HepG2 (cell line): ENCODE measurements around the gene MAGEA4. TPM values are rescaled to one million over a fixed set of nuclear protein-coding genes. Genes with fewer than 3 reads are reported as not detected.
A peak's percentile ranks its signal among the peaks of the same experiment; 100 is the strongest.

Experiments
- ETV5 ChIP-seq: IDR thresholded peaks from 2 replicates; pipeline ENCODE4 v1.6.1; 2018; ENCODE audit warnings: missing biosample characterization, missing genetic modification reagents, inconsistent platforms, borderline replicate concordance
- FOSL2 ChIP-seq: sonication (generic); formaldehyde crosslinking; IDR thresholded peaks from 2 replicates; pipeline ENCODE4 v1.4.0; 2020; ENCODE audit warnings: missing genetic modification reagents
- FOXA1 ChIP-seq, 2 experiments: fragments of 450-650 bp in 1 of 2; sonication (generic) in 1 of 2; formaldehyde crosslinking in 1 of 2; IDR thresholded peaks; 2 replicates each; pipeline versions ENCODE4 v1.4.0 to v1.6.1; 2016 to 2020; ENCODE audit warnings: missing genetic modification reagents in 1 of 2
- GATAD2A ChIP-seq: IDR thresholded peaks from 2 replicates; pipeline ENCODE4 v1.6.1; 2016
- ISL2 ChIP-seq: sonication (generic); formaldehyde crosslinking; IDR thresholded peaks from 2 replicates; pipeline ENCODE4 v1.5.0; 2020; ENCODE audit warnings: missing genetic modification reagents
- REXO4 ChIP-seq: sonication (generic); formaldehyde crosslinking; IDR thresholded peaks from 2 replicates; pipeline ENCODE4 v1.8.0; 2022; ENCODE audit warnings: missing genetic modification reagents, mild to moderate bottlenecking, borderline replicate concordance
- SKI ChIP-seq: fragments of 450-650 bp; IDR thresholded peaks from one replicate; pipeline ENCODE4 v1.6.1; 2018; ENCODE audit warnings: mild to moderate bottlenecking; ENCODE audit not compliant: partially characterized antibody
- SMARCC2 ChIP-seq: fragments of 450-650 bp; IDR thresholded peaks from 2 replicates; pipeline ENCODE4 v1.6.1; 2017; ENCODE audit warnings: antibody characterized with exemption, mild to moderate bottlenecking
- XRCC5 ChIP-seq: fragments of 200-400 bp; formaldehyde crosslinking; optimal IDR thresholded peaks from 2 replicates; pipeline ENCODE3; 2017; ENCODE audit warnings: mild to moderate bottlenecking, low read length
- ZKSCAN8 ChIP-seq: IDR thresholded peaks from 2 replicates; pipeline ENCODE4 v1.6.1; 2016; ENCODE audit warnings: borderline replicate concordance, missing genetic modification reagents, missing compliant biosample characterization
- ZNF260 ChIP-seq: sonication (generic); formaldehyde crosslinking; IDR thresholded peaks from 2 replicates; pipeline ENCODE4 v1.4.0; 2020; ENCODE audit warnings: missing genetic modification reagents, low read depth, mild to moderate bottlenecking, borderline replicate concordance
- polyA plus RNA-seq, 8 experiments: library from polyadenylated mRNA; depleted of rRNA in 3 of 8; stranded (reverse) in 7 of 8; unstranded in 1 of 8; fragments of >200 nt; fragmentation: Illumina TruSeq in 4 of 8; extraction: Trizol in 4 of 8; gene quantifications; 2 replicates each; pipeline versions ENCODE4 v1.2.1 to v1.2.3, GENCODE V29; 2011 to 2016; ENCODE audit warnings: low read depth in 4 of 8, missing spikeins in 1 of 8, mixed read lengths in 1 of 8; ENCODE audit not compliant: insufficient read depth in 1 of 8
- total RNA-seq, 5 experiments: library from RNA; depleted of rRNA; stranded (reverse); fragments of >200 nt; fragmentation: Illumina TruSeq; extraction: Trizol; gene quantifications; 2 replicates each; pipeline ENCODE4 v1.2.3, GENCODE V29; 2016; ENCODE audit warnings: low read depth in 1 of 5
- TF ChIP-seq, protein P1 (sequence below): sonication (generic); formaldehyde crosslinking; IDR thresholded peaks from 2 replicates; pipeline ENCODE4 v1.9.0; 2021; ENCODE audit warnings: mild to moderate bottlenecking, missing genetic modification reagents
- TF ChIP-seq, protein P2 (sequence below): IDR thresholded peaks from 2 replicates; pipeline ENCODE4 v1.6.1; 2016; ENCODE audit warnings: mild to moderate bottlenecking
- TF ChIP-seq, protein P3 (sequence below): sonication (generic); formaldehyde crosslinking; IDR thresholded peaks from 2 replicates; pipeline ENCODE4 v1.4.0; 2020; ENCODE audit warnings: mild to moderate bottlenecking, missing genetic modification reagents
- TF ChIP-seq, protein P4 (sequence below): sonication (generic); formaldehyde crosslinking; IDR thresholded peaks from 2 replicates; pipeline ENCODE4 v1.4.0; 2020; ENCODE audit warnings: missing genetic modification reagents
- TF ChIP-seq, protein P5 (sequence below): sonication (generic); formaldehyde crosslinking; IDR thresholded peaks from 2 replicates; pipeline ENCODE4 v1.5.0; 2020; ENCODE audit warnings: missing genetic modification reagents

MAGEA4 gene
- total and polyA plus RNA-seq, 2 of the 13 experiments (the other 11 are each of a cell fraction or from before 2014, with no cell fraction given) = not detected

DNA sequence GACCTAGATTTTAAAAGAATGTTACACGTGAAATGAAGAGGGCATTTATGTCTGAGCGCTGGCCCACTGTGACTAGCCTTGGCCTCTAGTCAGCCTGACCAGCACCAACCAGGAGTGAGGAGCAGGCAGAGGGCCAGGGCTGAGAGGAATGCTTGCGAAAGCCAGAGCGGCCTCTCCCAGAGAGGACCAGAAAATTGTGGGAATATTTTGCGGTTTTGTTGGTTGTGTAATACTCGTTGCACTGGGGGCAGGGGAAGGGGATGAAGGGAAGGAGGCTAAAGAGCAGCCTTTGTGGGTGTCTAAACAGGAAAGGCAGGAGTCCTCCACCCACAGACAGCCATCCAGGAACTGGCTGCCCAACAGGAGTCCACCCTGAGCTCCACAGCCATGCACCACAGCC is 58.0 kb downstream of the MAGEA4 start (continued):
- TF ChIP-seq ZKSCAN8 (CRISPR knock-in tag) = 0 out of 2 replicates have a peak, but pooled peaks have one; percentile 25
- peak; percentile 35 for TF ChIP-seq XRCC5
- TF ChIP-seq, protein P1, sequence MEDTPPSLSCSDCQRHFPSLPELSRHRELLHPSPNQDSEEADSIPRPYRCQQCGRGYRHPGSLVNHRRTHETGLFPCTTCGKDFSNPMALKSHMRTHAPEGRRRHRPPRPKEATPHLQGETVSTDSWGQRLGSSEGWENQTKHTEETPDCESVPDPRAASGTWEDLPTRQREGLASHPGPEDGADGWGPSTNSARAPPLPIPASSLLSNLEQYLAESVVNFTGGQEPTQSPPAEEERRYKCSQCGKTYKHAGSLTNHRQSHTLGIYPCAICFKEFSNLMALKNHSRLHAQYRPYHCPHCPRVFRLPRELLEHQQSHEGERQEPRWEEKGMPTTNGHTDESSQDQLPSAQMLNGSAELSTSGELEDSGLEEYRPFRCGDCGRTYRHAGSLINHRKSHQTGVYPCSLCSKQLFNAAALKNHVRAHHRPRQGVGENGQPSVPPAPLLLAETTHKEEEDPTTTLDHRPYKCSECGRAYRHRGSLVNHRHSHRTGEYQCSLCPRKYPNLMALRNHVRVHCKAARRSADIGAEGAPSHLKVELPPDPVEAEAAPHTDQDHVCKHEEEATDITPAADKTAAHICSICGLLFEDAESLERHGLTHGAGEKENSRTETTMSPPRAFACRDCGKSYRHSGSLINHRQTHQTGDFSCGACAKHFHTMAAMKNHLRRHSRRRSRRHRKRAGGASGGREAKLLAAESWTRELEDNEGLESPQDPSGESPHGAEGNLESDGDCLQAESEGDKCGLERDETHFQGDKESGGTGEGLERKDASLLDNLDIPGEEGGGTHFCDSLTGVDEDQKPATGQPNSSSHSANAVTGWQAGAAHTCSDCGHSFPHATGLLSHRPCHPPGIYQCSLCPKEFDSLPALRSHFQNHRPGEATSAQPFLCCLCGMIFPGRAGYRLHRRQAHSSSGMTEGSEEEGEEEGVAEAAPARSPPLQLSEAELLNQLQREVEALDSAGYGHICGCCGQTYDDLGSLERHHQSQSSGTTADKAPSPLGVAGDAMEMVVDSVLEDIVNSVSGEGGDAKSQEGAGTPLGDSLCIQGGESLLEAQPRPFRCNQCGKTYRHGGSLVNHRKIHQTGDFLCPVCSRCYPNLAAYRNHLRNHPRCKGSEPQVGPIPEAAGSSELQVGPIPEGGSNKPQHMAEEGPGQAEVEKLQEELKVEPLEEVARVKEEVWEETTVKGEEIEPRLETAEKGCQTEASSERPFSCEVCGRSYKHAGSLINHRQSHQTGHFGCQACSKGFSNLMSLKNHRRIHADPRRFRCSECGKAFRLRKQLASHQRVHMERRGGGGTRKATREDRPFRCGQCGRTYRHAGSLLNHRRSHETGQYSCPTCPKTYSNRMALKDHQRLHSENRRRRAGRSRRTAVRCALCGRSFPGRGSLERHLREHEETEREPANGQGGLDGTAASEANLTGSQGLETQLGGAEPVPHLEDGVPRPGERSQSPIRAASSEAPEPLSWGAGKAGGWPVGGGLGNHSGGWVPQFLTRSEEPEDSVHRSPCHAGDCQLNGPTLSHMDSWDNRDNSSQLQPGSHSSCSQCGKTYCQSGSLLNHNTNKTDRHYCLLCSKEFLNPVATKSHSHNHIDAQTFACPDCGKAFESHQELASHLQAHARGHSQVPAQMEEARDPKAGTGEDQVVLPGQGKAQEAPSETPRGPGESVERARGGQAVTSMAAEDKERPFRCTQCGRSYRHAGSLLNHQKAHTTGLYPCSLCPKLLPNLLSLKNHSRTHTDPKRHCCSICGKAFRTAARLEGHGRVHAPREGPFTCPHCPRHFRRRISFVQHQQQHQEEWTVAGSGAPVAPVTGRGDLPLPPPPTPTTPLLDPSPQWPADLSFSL (CRISPR knock-in tag) = peak; percentile 66
- peak; percentile 86 for TF ChIP-seq GATAD2A
- no peak for TF ChIP-seq ZNF260
- peak; percentile 71; the same call in 1 of the 2 replicates for TF ChIP-seq ETV5
- TF ChIP-seq, protein P2, sequence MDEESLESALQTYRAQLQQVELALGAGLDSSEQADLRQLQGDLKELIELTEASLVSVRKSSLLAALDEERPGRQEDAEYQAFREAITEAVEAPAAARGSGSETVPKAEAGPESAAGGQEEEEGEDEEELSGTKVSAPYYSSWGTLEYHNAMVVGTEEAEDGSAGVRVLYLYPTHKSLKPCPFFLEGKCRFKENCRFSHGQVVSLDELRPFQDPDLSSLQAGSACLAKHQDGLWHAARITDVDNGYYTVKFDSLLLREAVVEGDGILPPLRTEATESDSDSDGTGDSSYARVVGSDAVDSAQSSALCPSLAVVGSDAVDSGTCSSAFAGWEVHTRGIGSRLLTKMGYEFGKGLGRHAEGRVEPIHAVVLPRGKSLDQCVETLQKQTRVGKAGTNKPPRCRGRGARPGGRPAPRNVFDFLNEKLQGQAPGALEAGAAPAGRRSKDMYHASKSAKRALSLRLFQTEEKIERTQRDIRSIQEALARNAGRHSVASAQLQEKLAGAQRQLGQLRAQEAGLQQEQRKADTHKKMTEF (CRISPR knock-in tag) = peak; percentile 65
- TF ChIP-seq SMARCC2 = no peak
- no peak for TF ChIP-seq FOXA1 (IDR thresholded peaks at IDR 0.05)
- TF ChIP-seq FOXA1 (CRISPR knock-in tag; IDR thresholded peaks at IDR 0.05) = 0 out of 2 replicates have a peak, but pooled peaks have one; percentile 5
- TF ChIP-seq, protein P3, sequence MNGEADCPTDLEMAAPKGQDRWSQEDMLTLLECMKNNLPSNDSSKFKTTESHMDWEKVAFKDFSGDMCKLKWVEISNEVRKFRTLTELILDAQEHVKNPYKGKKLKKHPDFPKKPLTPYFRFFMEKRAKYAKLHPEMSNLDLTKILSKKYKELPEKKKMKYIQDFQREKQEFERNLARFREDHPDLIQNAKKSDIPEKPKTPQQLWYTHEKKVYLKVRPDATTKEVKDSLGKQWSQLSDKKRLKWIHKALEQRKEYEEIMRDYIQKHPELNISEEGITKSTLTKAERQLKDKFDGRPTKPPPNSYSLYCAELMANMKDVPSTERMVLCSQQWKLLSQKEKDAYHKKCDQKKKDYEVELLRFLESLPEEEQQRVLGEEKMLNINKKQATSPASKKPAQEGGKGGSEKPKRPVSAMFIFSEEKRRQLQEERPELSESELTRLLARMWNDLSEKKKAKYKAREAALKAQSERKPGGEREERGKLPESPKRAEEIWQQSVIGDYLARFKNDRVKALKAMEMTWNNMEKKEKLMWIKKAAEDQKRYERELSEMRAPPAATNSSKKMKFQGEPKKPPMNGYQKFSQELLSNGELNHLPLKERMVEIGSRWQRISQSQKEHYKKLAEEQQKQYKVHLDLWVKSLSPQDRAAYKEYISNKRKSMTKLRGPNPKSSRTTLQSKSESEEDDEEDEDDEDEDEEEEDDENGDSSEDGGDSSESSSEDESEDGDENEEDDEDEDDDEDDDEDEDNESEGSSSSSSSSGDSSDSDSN (CRISPR knock-in tag) = peak; percentile 45; the same call in 1 of the 2 replicates
- peak; percentile 55; the same call in 1 of the 2 replicates for TF ChIP-seq ISL2 (CRISPR knock-in tag)
- TF ChIP-seq, protein P4, sequence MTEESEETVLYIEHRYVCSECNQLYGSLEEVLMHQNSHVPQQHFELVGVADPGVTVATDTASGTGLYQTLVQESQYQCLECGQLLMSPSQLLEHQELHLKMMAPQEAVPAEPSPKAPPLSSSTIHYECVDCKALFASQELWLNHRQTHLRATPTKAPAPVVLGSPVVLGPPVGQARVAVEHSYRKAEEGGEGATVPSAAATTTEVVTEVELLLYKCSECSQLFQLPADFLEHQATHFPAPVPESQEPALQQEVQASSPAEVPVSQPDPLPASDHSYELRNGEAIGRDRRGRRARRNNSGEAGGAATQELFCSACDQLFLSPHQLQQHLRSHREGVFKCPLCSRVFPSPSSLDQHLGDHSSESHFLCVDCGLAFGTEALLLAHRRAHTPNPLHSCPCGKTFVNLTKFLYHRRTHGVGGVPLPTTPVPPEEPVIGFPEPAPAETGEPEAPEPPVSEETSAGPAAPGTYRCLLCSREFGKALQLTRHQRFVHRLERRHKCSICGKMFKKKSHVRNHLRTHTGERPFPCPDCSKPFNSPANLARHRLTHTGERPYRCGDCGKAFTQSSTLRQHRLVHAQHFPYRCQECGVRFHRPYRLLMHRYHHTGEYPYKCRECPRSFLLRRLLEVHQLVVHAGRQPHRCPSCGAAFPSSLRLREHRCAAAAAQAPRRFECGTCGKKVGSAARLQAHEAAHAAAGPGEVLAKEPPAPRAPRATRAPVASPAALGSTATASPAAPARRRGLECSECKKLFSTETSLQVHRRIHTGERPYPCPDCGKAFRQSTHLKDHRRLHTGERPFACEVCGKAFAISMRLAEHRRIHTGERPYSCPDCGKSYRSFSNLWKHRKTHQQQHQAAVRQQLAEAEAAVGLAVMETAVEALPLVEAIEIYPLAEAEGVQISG (CRISPR knock-in tag) = peak; percentile 66
- TF ChIP-seq, protein P5, sequence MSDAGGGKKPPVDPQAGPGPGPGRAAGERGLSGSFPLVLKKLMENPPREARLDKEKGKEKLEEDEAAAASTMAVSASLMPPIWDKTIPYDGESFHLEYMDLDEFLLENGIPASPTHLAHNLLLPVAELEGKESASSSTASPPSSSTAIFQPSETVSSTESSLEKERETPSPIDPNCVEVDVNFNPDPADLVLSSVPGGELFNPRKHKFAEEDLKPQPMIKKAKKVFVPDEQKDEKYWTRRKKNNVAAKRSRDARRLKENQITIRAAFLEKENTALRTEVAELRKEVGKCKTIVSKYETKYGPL = peak; percentile 71; the same call in 1 of the 2 replicates
- TF ChIP-seq REXO4 = no peak
- peak; percentile 59 for TF ChIP-seq FOSL2 (CRISPR knock-in tag)
- TF ChIP-seq SKI = peak; percentile 82
